H9 (cell line): Measurements from ENCODE around the gene ONECUT1. TPM values are rescaled to one million over a fixed set of nuclear protein-coding genes. Genes with fewer than 3 reads are reported as not detected.
"Not testable (repeated sequence)": the region's sequence is repeated elsewhere in the genome, so short reads cannot be mapped to it uniquely, and the experiment has no call there.

Source experiments
- DNase-seq: peaks from one replicate; pipeline ENCODE4 v3.0.0-alpha.2; 2017
- H2AFZ ChIP-seq: one replicate; pipeline ENCODE4 v1.6.1; 2013; ENCODE audit warnings: mild to moderate bottlenecking, low read length, control low read depth, moderate library complexity
- H2AK5ac ChIP-seq: 2 replicates; pipeline ENCODE4 v1.6.1; 2013; ENCODE audit warnings: low read length, control low read depth, mixed read lengths; ENCODE audit not compliant: insufficient read length
- H2BK120ac ChIP-seq: one replicate; pipeline ENCODE4 v1.6.1; 2013; ENCODE audit warnings: low read depth, mild to moderate bottlenecking, low read length, control low read depth, inconsistent platforms; ENCODE audit not compliant: poor library complexity, severe bottlenecking
- H2BK12ac ChIP-seq: 2 replicates; pipeline ENCODE4 v1.6.1; 2013; ENCODE audit warnings: low read length, control low read depth, mixed read lengths, low read depth; ENCODE audit not compliant: insufficient read length
- H2BK15ac ChIP-seq: 2 replicates; pipeline ENCODE4 v1.6.1; 2013; ENCODE audit warnings: low read depth, low read length, control low read depth
- H2BK20ac ChIP-seq: one replicate; pipeline ENCODE4 v1.6.1; 2013; ENCODE audit warnings: low read depth, mild to moderate bottlenecking, low read length, control low read depth, inconsistent platforms; ENCODE audit not compliant: poor library complexity, severe bottlenecking
- H2BK5ac ChIP-seq: 2 replicates; pipeline ENCODE4 v1.6.1; 2013; ENCODE audit warnings: low read length, control low read depth, mixed read lengths; ENCODE audit not compliant: insufficient read length
- H3K14ac ChIP-seq: 2 replicates; pipeline ENCODE4 v1.6.1; 2013; ENCODE audit warnings: low read length, control low read depth; ENCODE audit not compliant: insufficient read depth
- H3K18ac ChIP-seq: 2 replicates; pipeline ENCODE4 v1.6.1; 2013; ENCODE audit warnings: low read depth, mild to moderate bottlenecking, mixed read lengths, low read length, control low read depth; ENCODE audit not compliant: insufficient read length
- H3K23ac ChIP-seq: 2 replicates; pipeline ENCODE4 v1.6.1; 2013; ENCODE audit warnings: low read length, control low read depth, mixed read lengths, low read depth; ENCODE audit not compliant: insufficient read length
- H3K23me2 ChIP-seq: 2 replicates; pipeline ENCODE4 v1.6.1; 2013; ENCODE audit warnings: low read depth, mild to moderate bottlenecking, mixed read lengths, low read length, control low read depth; ENCODE audit not compliant: insufficient read length, poor library complexity, severe bottlenecking
- H3K27ac ChIP-seq: 2 replicates; pipeline ENCODE4 v1.5.1; 2013; ENCODE audit warnings: low read length, control low read depth, mixed read lengths, low read depth; ENCODE audit not compliant: insufficient read length
- H3K27me3 ChIP-seq: 2 replicates; pipeline ENCODE4 v1.6.1; 2013; ENCODE audit warnings: low read length, control low read depth, inconsistent platforms; ENCODE audit not compliant: insufficient read depth
- H3K4ac ChIP-seq: 2 replicates; pipeline ENCODE4 v1.6.1; 2013; ENCODE audit warnings: low read depth, mild to moderate bottlenecking, control low read depth, inconsistent platforms, low read length, moderate library complexity
- H3K4me1 ChIP-seq: 2 replicates; pipeline ENCODE4 v1.6.1; 2013; ENCODE audit warnings: low read length, control low read depth, inconsistent platforms; ENCODE audit not compliant: insufficient read depth
- H3K4me2 ChIP-seq: 2 replicates; pipeline ENCODE4 v1.6.1; 2013; ENCODE audit warnings: low read length, control low read depth, mixed read lengths; ENCODE audit not compliant: insufficient read length, insufficient read depth
- H3K56ac ChIP-seq: 2 replicates; pipeline ENCODE4 v1.6.1; 2013; ENCODE audit warnings: low read depth, mild to moderate bottlenecking, mixed read lengths, low read length, control low read depth; ENCODE audit not compliant: insufficient read length
- H3K79me1 ChIP-seq: 2 replicates; pipeline ENCODE4 v1.6.1; 2013; ENCODE audit warnings: low read depth, mild to moderate bottlenecking, moderate library complexity, low read length, control low read depth, inconsistent platforms; ENCODE audit not compliant: insufficient read depth, poor library complexity, severe bottlenecking
- H3K79me2 ChIP-seq: 2 replicates; pipeline ENCODE4 v1.6.1; 2013; ENCODE audit warnings: low read length, control low read depth, inconsistent platforms; ENCODE audit not compliant: insufficient read depth
- H3K9ac ChIP-seq: 2 replicates; pipeline ENCODE4 v1.6.1; 2013; ENCODE audit warnings: low read length, control low read depth, mixed read lengths; ENCODE audit not compliant: insufficient read length; ENCODE audit errors: extremely low read depth
- H3K9me3 ChIP-seq: one replicate; pipeline ENCODE4 v1.6.1; 2013; ENCODE audit warnings: low read depth, low read length, inconsistent platforms; ENCODE audit not compliant: control insufficient read depth
- H3T11ph ChIP-seq: one replicate; pipeline ENCODE4 v1.6.1; 2013; ENCODE audit warnings: mild to moderate bottlenecking, low read length, control low read depth, inconsistent platforms
- H4K20me1 ChIP-seq: one replicate; pipeline ENCODE4 v1.6.1; 2013; ENCODE audit not compliant: control insufficient read depth, insufficient read length, insufficient read depth
- H4K5ac ChIP-seq: 2 replicates; pipeline ENCODE4 v1.6.1; 2013; ENCODE audit warnings: low read depth, mild to moderate bottlenecking, mixed read lengths, low read length, control low read depth; ENCODE audit not compliant: insufficient read length
- H4K8ac ChIP-seq: replicated peaks from 2 replicates; pipeline ENCODE4 v1.6.1; 2013; ENCODE audit warnings: low read length, control low read depth, mixed read lengths, low read depth; ENCODE audit not compliant: insufficient read length
- H4K91ac ChIP-seq: 2 replicates; pipeline ENCODE4 v1.6.1; 2013; ENCODE audit warnings: low read depth, mild to moderate bottlenecking, moderate library complexity, mixed read lengths, low read length, control low read depth; ENCODE audit not compliant: insufficient read length
- H3K27ac Mint-ChIP-seq, 3 experiments: 2 replicates in 2 of 3; 3 replicates in 1 of 3; pipeline ENCODE4 v1.8.0; 2020 to 2021; ENCODE audit warnings: mixed read lengths in 3 of 3, mild to moderate bottlenecking in 1 of 3, moderate library complexity in 1 of 3
- H3K27me3 Mint-ChIP-seq: 2 replicates; pipeline ENCODE4 v1.8.0; 2021; ENCODE audit warnings: low read depth, mild to moderate bottlenecking, moderate library complexity, mixed read lengths
- H3K36me3 Mint-ChIP-seq, 3 experiments: 2 replicates in 2 of 3; 3 replicates in 1 of 3; pipeline ENCODE4 v1.8.0; 2020 to 2021; ENCODE audit warnings: low read depth in 3 of 3, mixed read lengths in 3 of 3; ENCODE audit not compliant: insufficient read depth in 1 of 3
- H3K4me1 Mint-ChIP-seq, 2 experiments: 2 replicates each; pipeline ENCODE4 v1.8.0; 2020; ENCODE audit warnings: mixed read lengths in 2 of 2
- H3K4me3 Mint-ChIP-seq, 2 experiments: 2 replicates in 1 of 2; 3 replicates in 1 of 2; pipeline ENCODE4 v1.8.0; 2020 to 2021; ENCODE audit warnings: mild to moderate bottlenecking in 2 of 2, mixed read lengths in 2 of 2, moderate library complexity in 1 of 2
- H3K9me3 Mint-ChIP-seq, 2 experiments: 2 replicates in 1 of 2; 3 replicates in 1 of 2; pipeline ENCODE4 v1.8.0; 2020; ENCODE audit warnings: mild to moderate bottlenecking in 2 of 2, mixed read lengths in 2 of 2, moderate library complexity in 1 of 2
- CTCF ChIP-seq: fragments of 200-600 bp; sonication (generic); conservative IDR thresholded peaks from 3 replicates; pipeline ENCODE4 v1.8.0; 2021; ENCODE audit warnings: antibody characterized with exemption, mild to moderate bottlenecking
- WGBS: extraction: QIAGEN DNeasy Blood & Tissue Kit; methylation state at CpG from one replicate; pipeline ENCODE4 v1.1.7; 2013; ENCODE audit warnings: missing lambda C conversion rate, low lambda C conversion rate, mixed read lengths; ENCODE audit not compliant: insufficient read length; ENCODE audit errors: extremely low coverage; 5-methylcytosine and 5-hydroxymethylcytosine counted together
- total RNA-seq: library from RNA; stranded (reverse); gene quantifications from 2 replicates; pipeline ENCODE4 v1.2.1, GENCODE V29; 2021

Gene ONECUT1
- total RNA-seq, 1 experiment from 2014 or later, result 14.1 TPM

DNA sequence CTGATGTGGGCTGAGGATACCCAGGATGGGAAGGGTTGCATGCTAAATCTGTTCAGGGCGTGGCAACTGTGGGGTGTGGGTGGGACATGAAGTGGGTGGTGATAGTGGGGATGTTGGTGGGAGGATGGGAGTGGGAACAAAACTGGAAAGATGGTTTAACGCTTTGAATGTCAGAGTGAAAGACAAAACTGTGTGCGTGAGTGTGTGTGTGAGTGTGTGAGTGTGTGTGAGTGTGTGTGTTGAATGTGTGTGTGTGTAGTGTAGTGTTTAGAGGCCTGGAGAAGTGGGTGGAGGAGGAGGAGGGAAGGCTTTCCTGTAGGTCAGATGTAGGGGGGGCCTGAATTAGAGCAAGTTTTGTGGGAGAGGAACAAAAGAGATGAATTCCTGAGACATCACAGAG lies 44.2 kb upstream of the ONECUT1 start:
- Histone ChIP-seq H3K14ac (no peak overlapping the region), H3K23ac (no peak overlapping the region), H3K56ac (no peak overlapping the region), H3K18ac (peak overlapping the region; percentile 0), H3K4me1 (no peaks in the 10 kb centered on the region), H2BK12ac (no peak overlapping the region), H4K8ac (no peak overlapping the region), H3K79me2 (no peaks in the 10 kb centered on the region), H3K23me2 (no peaks in the 10 kb centered on the region), H2AK5ac (no peak overlapping the region), H4K91ac (no peak overlapping the region), H4K5ac (no peak overlapping the region), H3K4ac (no peak overlapping the region), H3K27ac (no peak overlapping the region), H2AFZ (no peak overlapping the region), H3K9me3 (no peaks in the 10 kb centered on the region), H3K9ac (no peak overlapping the region), H2BK20ac (no peak overlapping the region), H2BK120ac (no peak overlapping the region), H3T11ph (no peak overlapping the region), H3K4me2 (no peak overlapping the region), H4K20me1 (no peaks in the 10 kb centered on the region), H2BK15ac (no peak overlapping the region), H2BK5ac (no peak overlapping the region), H3K27me3 (no peaks in the 10 kb centered on the region), H3K79me1 (no peaks in the 10 kb centered on the region)
- no peak for DNase-seq
- no peak overlapping the region; a peak in 2 of 7 replicates for H3K27ac Mint-ChIP-seq
- H3K27me3 Mint-ChIP-seq, result no peaks in the 10 kb centered on the region; the same call in none of the 2 replicates
- H3K4me1 Mint-ChIP-seq, result no peaks in the 10 kb centered on the region
- WGBS, result 100% methylated on average over 2 of the region's 3 CpGs
- H3K36me3 Mint-ChIP-seq, result peaks cover 2 to 14% (median 3%) of the 10 kb centered on the region in 3 experiments; a peak in 4 of 7 replicates
- no peak for TF ChIP-seq CTCF
- peaks cover 3 to 7% of the 10 kb centered on the region in 2 experiments; a peak in 4 of 5 replicates for H3K9me3 Mint-ChIP-seq
- H3K4me3 Mint-ChIP-seq, result no peak overlapping the region

- H3K23ac ChIP-seq, H2BK20ac ChIP-seq, H3K4me3 Mint-ChIP-seq, H3K27me3 Mint-ChIP-seq, DNase-seq, H3K4me2 ChIP-seq, H3K27ac ChIP-seq, H3K9ac ChIP-seq, H2BK120ac ChIP-seq, H4K8ac ChIP-seq, H2AK5ac ChIP-seq, H2BK15ac ChIP-seq, H3K18ac ChIP-seq, H3K4me1 ChIP-seq, H2BK12ac ChIP-seq, H4K20me1 ChIP-seq, H4K5ac ChIP-seq, H2AFZ ChIP-seq, H3K79me1 ChIP-seq, H3K56ac ChIP-seq, H3K27ac Mint-ChIP-seq, H3K79me2 ChIP-seq, H3K9me3 ChIP-seq, H3K14ac ChIP-seq, H3T11ph ChIP-seq, H3K4ac ChIP-seq, H2BK5ac ChIP-seq, H3K23me2 ChIP-seq, H3K27me3 ChIP-seq, H4K91ac ChIP-seq: not testable (repeated sequence)
- H3K36me3 Mint-ChIP-seq, result peaks cover 0 to 28% (median 4%) of the 10 kb centered on the region in 3 experiments; a peak in 5 of 7 replicates
- H3K4me1 Mint-ChIP-seq, result peaks cover 8 to 12% of the 10 kb centered on the region in 2 experiments
- no CpG with 5 or more reads among the region's 14 CpGs for WGBS
- H3K9me3 Mint-ChIP-seq, result peaks cover 24 to 32% of the 10 kb centered on the region in 2 experiments
These were observed 34.2 kb upstream of the ONECUT1 start for GRCh38 chr15:52824169-52824942.
